GM23248 (cell line): ENCODE measurements around the gene AKT3.

Experiments used
- EZH2 ChIP-seq: fragments of 200-600 bp; sonication (generic); IDR thresholded peaks from 2 replicates; pipeline ENCODE4 v1.6.1; 2018; ENCODE audit warnings: antibody characterized with exemption, mild to moderate bottlenecking; ENCODE audit not compliant: insufficient read depth, poor library complexity, severe bottlenecking
- EZH2phosphoT487 ChIP-seq: fragments of 200-600 bp; sonication (generic); IDR thresholded peaks from 2 replicates; pipeline ENCODE4 v1.6.1; 2018; ENCODE audit warnings: antibody characterized with exemption, moderate library complexity, mild to moderate bottlenecking, low read depth; ENCODE audit not compliant: insufficient read depth

DNA sequence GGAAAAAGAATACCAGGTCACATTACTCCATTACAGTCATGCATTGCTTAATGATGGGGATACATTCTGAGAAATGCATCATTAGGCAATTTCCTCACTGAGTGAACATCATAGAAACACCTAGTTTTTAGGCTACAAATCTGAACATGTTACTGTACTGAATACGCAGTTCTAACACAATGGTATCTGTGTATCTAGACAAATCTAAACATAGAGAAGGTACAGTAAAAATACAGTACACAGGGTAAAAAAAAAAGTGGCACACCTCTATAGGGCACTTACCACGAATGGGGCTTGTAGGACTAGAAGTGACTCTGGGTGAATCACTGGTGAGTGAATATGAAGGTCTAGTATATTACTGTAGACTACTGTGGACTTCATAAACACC is 115.7 kb downstream of the AKT3 start:
- TF ChIP-seq EZH2 (no peak), EZH2phosphoT487 (no peak)
